ENCODE results near the gene CCL8. TPM values are rescaled to one million over a fixed set of nuclear protein-coding genes. Genes with fewer than 3 reads are reported as not detected.

CCL8 gene
- polyA plus RNA-seq = under 1 TPM in 1 of 2 donors, not detected in 1; 0.08 TPM

- no peaks in the 10 kb centered on the region for H3K36me3 ChIP-seq (ENCODE audit: control insufficient read depth in 2 of 2, insufficient read depth in 2 of 2, low read length in 1 of 2)
- H3K4me3 ChIP-seq (ENCODE audit: low read depth in 1 of 2, low read length in 2 of 2) = no peak within 1 kb of the TSS
- H3K27me3 ChIP-seq (ENCODE audit: control insufficient read depth in 1 of 2, insufficient read depth in 2 of 2, low read length in 2 of 2) = no peaks in the 10 kb centered on the region
- no peak within 1 kb of the TSS for H3K27ac ChIP-seq (ENCODE audit: low read depth in 2 of 2, low read length in 1 of 2)
- WGBS, 2 donors = 35 to 37% methylated on average over 2 of the region's 2 CpGs
- no peaks in the 10 kb centered on the region for H3K9me3 ChIP-seq (ENCODE audit: control insufficient read depth in 2 of 2, insufficient read depth in 1 of 2, low read depth in 1 of 2, low read length in 1 of 2)
- H3K4me1 ChIP-seq (ENCODE audit: control insufficient read depth in 2 of 2, insufficient read depth in 2 of 2, low read length in 1 of 2) = no peaks in the 10 kb centered on the region
Measured at GRCh38 chr17:34319039-34319483, at the start of gene CCL8. TSS of gene CCL8 (plus strand) at chr17:34319435. CDS start at chr17:34319502, 67 bp downstream.

GRCh38 chr17:34269969-34270368, 49.3 kb upstream of the CCL8 start, which contains the start of gene CCL7:
TSS of gene CCL7 (plus strand) at chr17:34270221. CDS start at chr17:34270291, 70 bp downstream.
- no peaks in the 10 kb centered on the region for H3K27me3 ChIP-seq (ENCODE audit: control insufficient read depth in 1 of 2, insufficient read depth in 2 of 2, low read length in 2 of 2)
- H3K9me3 ChIP-seq (ENCODE audit: control insufficient read depth in 2 of 2, insufficient read depth in 1 of 2, low read depth in 1 of 2, low read length in 1 of 2) = no peaks in the 10 kb centered on the region
- no peaks in the 10 kb centered on the region for H3K36me3 ChIP-seq (ENCODE audit: control insufficient read depth in 2 of 2, insufficient read depth in 2 of 2, low read length in 1 of 2)
- no peak within 1 kb of the TSS for H3K4me3 ChIP-seq (ENCODE audit: low read depth in 1 of 2, low read length in 2 of 2)
- no peak within 1 kb of the TSS for H3K27ac ChIP-seq (ENCODE audit: low read depth in 2 of 2, low read length in 1 of 2)
- 23% methylated on average over 1 of the region's 1 CpG for WGBS, 2 donors
- H3K4me1 ChIP-seq (ENCODE audit: control insufficient read depth in 2 of 2, insufficient read depth in 2 of 2, low read length in 1 of 2) = peaks cover 0 to 3% of the 10 kb centered on the region in 2 donors

GRCh38 chr17:34275881-34276280, 43.4 kb upstream of the CCL8 start:
- WGBS, 2 donors = 0 to 18% methylated on average over 1 of the region's 1 CpG
- Histone ChIP-seq H3K27me3 (ENCODE audit: control insufficient read depth in 1 of 2, insufficient read depth in 2 of 2, low read length in 2 of 2) (no peaks in the 10 kb centered on the region), H3K36me3 (ENCODE audit: control insufficient read depth in 2 of 2, insufficient read depth in 2 of 2, low read length in 1 of 2) (no peaks in the 10 kb centered on the region), H3K4me3 (ENCODE audit: low read depth in 1 of 2, low read length in 2 of 2) (no peak overlapping the region), H3K4me1 (ENCODE audit: control insufficient read depth in 2 of 2, insufficient read depth in 2 of 2, low read length in 1 of 2) (no peaks in the 10 kb centered on the region), H3K9me3 (ENCODE audit: control insufficient read depth in 2 of 2, insufficient read depth in 1 of 2, low read depth in 1 of 2, low read length in 1 of 2) (no peaks in the 10 kb centered on the region), H3K27ac (ENCODE audit: low read depth in 2 of 2, low read length in 1 of 2) (no peak overlapping the region)

GRCh38 chr17:34276826-34277225, 42.4 kb upstream of the CCL8 start:
- no peak overlapping the region for H3K4me3 ChIP-seq (ENCODE audit: low read depth in 1 of 2, low read length in 2 of 2)
- H3K4me1 ChIP-seq (ENCODE audit: control insufficient read depth in 2 of 2, insufficient read depth in 2 of 2, low read length in 1 of 2) = no peaks in the 10 kb centered on the region
- H3K27ac ChIP-seq (ENCODE audit: low read depth in 2 of 2, low read length in 1 of 2) = no peak overlapping the region
- no peaks in the 10 kb centered on the region for H3K27me3 ChIP-seq (ENCODE audit: control insufficient read depth in 1 of 2, insufficient read depth in 2 of 2, low read length in 2 of 2)
- no peaks in the 10 kb centered on the region for H3K36me3 ChIP-seq (ENCODE audit: control insufficient read depth in 2 of 2, insufficient read depth in 2 of 2, low read length in 1 of 2)
- 62 to 69% methylated on average over 4 of the region's 4 CpGs for WGBS, 2 donors
- no peaks in the 10 kb centered on the region for H3K9me3 ChIP-seq (ENCODE audit: control insufficient read depth in 2 of 2, insufficient read depth in 1 of 2, low read depth in 1 of 2, low read length in 1 of 2)

GRCh38 chr17:34283571-34283970, 35.7 kb upstream of the CCL8 start:
- Histone ChIP-seq H3K9me3 (ENCODE audit: control insufficient read depth in 2 of 2, insufficient read depth in 1 of 2, low read depth in 1 of 2, low read length in 1 of 2) (no peaks in the 10 kb centered on the region), H3K4me1 (ENCODE audit: control insufficient read depth in 2 of 2, insufficient read depth in 2 of 2, low read length in 1 of 2) (no peaks in the 10 kb centered on the region), H3K4me3 (ENCODE audit: low read depth in 1 of 2, low read length in 2 of 2) (no peak overlapping the region), H3K36me3 (ENCODE audit: control insufficient read depth in 2 of 2, insufficient read depth in 2 of 2, low read length in 1 of 2) (no peaks in the 10 kb centered on the region), H3K27me3 (ENCODE audit: control insufficient read depth in 1 of 2, insufficient read depth in 2 of 2, low read length in 2 of 2) (no peaks in the 10 kb centered on the region), H3K27ac (ENCODE audit: low read depth in 2 of 2, low read length in 1 of 2) (no peak overlapping the region)
- 75 to 83% methylated on average over 6 of the region's 6 CpGs for WGBS, 2 donors

- H3K27ac ChIP-seq (ENCODE audit: low read depth in 2 of 2, low read length in 1 of 2) = no peak within 1 kb of the TSS
- whole genome bisulfite sequencing, 2 donors = 68 to 81% methylated on average over 4 of the region's 4 CpGs
Measured at GRCh38 chr17:34285286-34285792, 33.9 kb upstream of the CCL8 start, which contains the start of gene CCL11. TSS of gene CCL11 (plus strand) at chr17:34285742. CDS start at chr17:34285809, 67 bp downstream.

GRCh38 chr17:34287875-34288274, 31.4 kb upstream of the CCL8 start:
- H3K27me3 ChIP-seq (ENCODE audit: control insufficient read depth in 1 of 2, insufficient read depth in 2 of 2, low read length in 2 of 2) = no peaks in the 10 kb centered on the region
- 19 to 59% methylated on average over 2 of the region's 2 CpGs for WGBS, 2 donors
- no peaks in the 10 kb centered on the region for H3K9me3 ChIP-seq (ENCODE audit: control insufficient read depth in 2 of 2, insufficient read depth in 1 of 2, low read depth in 1 of 2, low read length in 1 of 2)
- no peak overlapping the region for H3K27ac ChIP-seq (ENCODE audit: low read depth in 2 of 2, low read length in 1 of 2)
- H3K36me3 ChIP-seq (ENCODE audit: control insufficient read depth in 2 of 2, insufficient read depth in 2 of 2, low read length in 1 of 2) = no peaks in the 10 kb centered on the region
- no peak overlapping the region for H3K4me3 ChIP-seq (ENCODE audit: low read depth in 1 of 2, low read length in 2 of 2)
- H3K4me1 ChIP-seq (ENCODE audit: control insufficient read depth in 2 of 2, insufficient read depth in 2 of 2, low read length in 1 of 2) = no peaks in the 10 kb centered on the region

More at GRCh38 chr17:34285286-34285792, 33.9 kb upstream of the CCL8 start, which contains the start of gene CCL11:
- Histone ChIP-seq H3K9me3 (ENCODE audit: control insufficient read depth in 2 of 2, insufficient read depth in 1 of 2, low read depth in 1 of 2, low read length in 1 of 2) (no peaks in the 10 kb centered on the region), H3K27me3 (ENCODE audit: control insufficient read depth in 1 of 2, insufficient read depth in 2 of 2, low read length in 2 of 2) (no peaks in the 10 kb centered on the region), H3K4me1 (ENCODE audit: control insufficient read depth in 2 of 2, insufficient read depth in 2 of 2, low read length in 1 of 2) (no peaks in the 10 kb centered on the region), H3K36me3 (ENCODE audit: control insufficient read depth in 2 of 2, insufficient read depth in 2 of 2, low read length in 1 of 2) (no peaks in the 10 kb centered on the region), H3K4me3 (ENCODE audit: low read depth in 1 of 2, low read length in 2 of 2) (no peak within 1 kb of the TSS)

GRCh38 chr17:34290586-34290985, 28.6 kb upstream of the CCL8 start:
- no peak overlapping the region for H3K27ac ChIP-seq (ENCODE audit: low read depth in 2 of 2, low read length in 1 of 2)
- H3K4me3 ChIP-seq (ENCODE audit: low read depth in 1 of 2, low read length in 2 of 2) = no peak overlapping the region
- no peaks in the 10 kb centered on the region for H3K9me3 ChIP-seq (ENCODE audit: control insufficient read depth in 2 of 2, insufficient read depth in 1 of 2, low read depth in 1 of 2, low read length in 1 of 2)
- no peaks in the 10 kb centered on the region for H3K4me1 ChIP-seq (ENCODE audit: control insufficient read depth in 2 of 2, insufficient read depth in 2 of 2, low read length in 1 of 2)
- 66% methylated on average over 4 of the region's 4 CpGs for WGBS, 2 donors
- no peaks in the 10 kb centered on the region for H3K36me3 ChIP-seq (ENCODE audit: control insufficient read depth in 2 of 2, insufficient read depth in 2 of 2, low read length in 1 of 2)
- no peaks in the 10 kb centered on the region for H3K27me3 ChIP-seq (ENCODE audit: control insufficient read depth in 1 of 2, insufficient read depth in 2 of 2, low read length in 2 of 2)

GRCh38 chr17:34291721-34292348, 27.4 kb upstream of the CCL8 start:
- Histone ChIP-seq H3K27ac (ENCODE audit: low read depth in 2 of 2, low read length in 1 of 2) (no peak overlapping the region), H3K9me3 (ENCODE audit: control insufficient read depth in 2 of 2, insufficient read depth in 1 of 2, low read depth in 1 of 2, low read length in 1 of 2) (no peaks in the 10 kb centered on the region), H3K4me1 (ENCODE audit: control insufficient read depth in 2 of 2, insufficient read depth in 2 of 2, low read length in 1 of 2) (no peaks in the 10 kb centered on the region), H3K36me3 (ENCODE audit: control insufficient read depth in 2 of 2, insufficient read depth in 2 of 2, low read length in 1 of 2) (no peaks in the 10 kb centered on the region), H3K4me3 (ENCODE audit: low read depth in 1 of 2, low read length in 2 of 2) (no peak overlapping the region), H3K27me3 (ENCODE audit: control insufficient read depth in 1 of 2, insufficient read depth in 2 of 2, low read length in 2 of 2) (no peaks in the 10 kb centered on the region)
- WGBS, 2 donors = 70 to 74% methylated on average over 6 of the region's 6 CpGs

GRCh38 chr17:34299027-34299426, 20.2 kb upstream of the CCL8 start:
- Histone ChIP-seq H3K4me1 (ENCODE audit: control insufficient read depth in 2 of 2, insufficient read depth in 2 of 2, low read length in 1 of 2) (no peaks in the 10 kb centered on the region), H3K4me3 (ENCODE audit: low read depth in 1 of 2, low read length in 2 of 2) (no peak overlapping the region), H3K27me3 (ENCODE audit: control insufficient read depth in 1 of 2, insufficient read depth in 2 of 2, low read length in 2 of 2) (no peaks in the 10 kb centered on the region), H3K36me3 (ENCODE audit: control insufficient read depth in 2 of 2, insufficient read depth in 2 of 2, low read length in 1 of 2) (no peaks in the 10 kb centered on the region), H3K27ac (ENCODE audit: low read depth in 2 of 2, low read length in 1 of 2) (no peak overlapping the region), H3K9me3 (ENCODE audit: control insufficient read depth in 2 of 2, insufficient read depth in 1 of 2, low read depth in 1 of 2, low read length in 1 of 2) (no peaks in the 10 kb centered on the region)
- WGBS, 2 donors = 89 to 96% methylated on average over 2 of the region's 2 CpGs
